Ovary (tissue), 3 donors: ENCODE data around the gene ACADS.

Source experiments
- CTCF ChIP-seq, 3 donors: fragments of 450-650 bp in 2 of 3; fragments of 200-600 bp in 1 of 3; IDR thresholded peaks; one replicate each; pipeline versions ENCODE4 v1.5.1 to v1.8.0; 2016 to 2022; ENCODE audit warnings: antibody characterized with exemption in 3 of 3, mild to moderate bottlenecking in 1 of 3
- EP300 ChIP-seq: sonication (generic); formaldehyde crosslinking; IDR thresholded peaks from one replicate; pipeline ENCODE4 v1.6.1; 2017; ENCODE audit warnings: antibody characterized with exemption
- POLR2A ChIP-seq: fragments of 450-650 bp; IDR thresholded peaks from one replicate; pipeline ENCODE4 v1.6.1; 2017; ENCODE audit warnings: antibody characterized with exemption, mild to moderate bottlenecking, moderate library complexity
- donor health status: DM: no; HTN: no; CAD: no.

DNA sequence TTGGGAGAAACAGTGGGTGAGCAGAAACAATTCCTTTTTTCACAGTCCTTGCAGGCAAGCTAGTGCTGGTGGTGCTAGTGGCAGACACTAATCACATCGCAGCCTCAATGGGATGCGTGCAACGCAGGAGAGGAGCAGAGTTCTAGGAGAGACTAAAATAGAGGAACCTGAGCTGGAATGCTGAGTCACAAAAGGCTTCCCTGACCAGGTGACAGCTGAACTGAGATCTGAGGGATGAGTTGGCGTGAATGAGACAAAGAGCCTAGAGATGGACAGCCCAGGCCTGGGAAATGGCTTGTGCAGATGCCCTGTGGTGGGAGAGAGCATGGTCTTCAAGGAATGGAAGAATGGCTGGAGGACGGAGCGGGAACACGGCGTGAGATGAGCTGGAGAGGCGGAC lies 25.8 kb downstream of the ACADS start:
- no peak for TF ChIP-seq POLR2A
- no peak for TF ChIP-seq CTCF (IDR thresholded peaks at IDR 0.05)
- no peak for TF ChIP-seq EP300
